HUES6 (cell line): ENCODE results near the gene BRCA2.

Experiments
- H3K27ac ChIP-seq: 2 replicates; pipeline ENCODE4 v1.7.0; 2013; ENCODE audit warnings: low read depth, mild to moderate bottlenecking, low read length, inconsistent platforms
- H3K27me3 ChIP-seq: 2 replicates; pipeline ENCODE4 v1.6.1; 2013; ENCODE audit warnings: low read length; ENCODE audit not compliant: control insufficient read depth, insufficient read depth
- H3K36me3 ChIP-seq: 2 replicates; pipeline ENCODE4 v1.6.1; 2013; ENCODE audit warnings: low read length; ENCODE audit not compliant: control insufficient read depth, insufficient read depth
- H3K4me1 ChIP-seq: 2 replicates; pipeline ENCODE4 v1.6.1; 2013; ENCODE audit warnings: low read length; ENCODE audit not compliant: control insufficient read depth, insufficient read depth
- H3K4me3 ChIP-seq: 2 replicates; pipeline ENCODE4 v1.5.1; 2013; ENCODE audit warnings: low read depth, low read length
- H3K9ac ChIP-seq: one replicate; pipeline ENCODE4 v1.6.1; 2013; ENCODE audit warnings: mild to moderate bottlenecking, low read length
- H3K9me3 ChIP-seq: 2 replicates; pipeline ENCODE4 v1.6.1; 2013; ENCODE audit warnings: low read depth, low read length; ENCODE audit not compliant: control insufficient read depth, insufficient read depth

Gene BRCA2, protein sequence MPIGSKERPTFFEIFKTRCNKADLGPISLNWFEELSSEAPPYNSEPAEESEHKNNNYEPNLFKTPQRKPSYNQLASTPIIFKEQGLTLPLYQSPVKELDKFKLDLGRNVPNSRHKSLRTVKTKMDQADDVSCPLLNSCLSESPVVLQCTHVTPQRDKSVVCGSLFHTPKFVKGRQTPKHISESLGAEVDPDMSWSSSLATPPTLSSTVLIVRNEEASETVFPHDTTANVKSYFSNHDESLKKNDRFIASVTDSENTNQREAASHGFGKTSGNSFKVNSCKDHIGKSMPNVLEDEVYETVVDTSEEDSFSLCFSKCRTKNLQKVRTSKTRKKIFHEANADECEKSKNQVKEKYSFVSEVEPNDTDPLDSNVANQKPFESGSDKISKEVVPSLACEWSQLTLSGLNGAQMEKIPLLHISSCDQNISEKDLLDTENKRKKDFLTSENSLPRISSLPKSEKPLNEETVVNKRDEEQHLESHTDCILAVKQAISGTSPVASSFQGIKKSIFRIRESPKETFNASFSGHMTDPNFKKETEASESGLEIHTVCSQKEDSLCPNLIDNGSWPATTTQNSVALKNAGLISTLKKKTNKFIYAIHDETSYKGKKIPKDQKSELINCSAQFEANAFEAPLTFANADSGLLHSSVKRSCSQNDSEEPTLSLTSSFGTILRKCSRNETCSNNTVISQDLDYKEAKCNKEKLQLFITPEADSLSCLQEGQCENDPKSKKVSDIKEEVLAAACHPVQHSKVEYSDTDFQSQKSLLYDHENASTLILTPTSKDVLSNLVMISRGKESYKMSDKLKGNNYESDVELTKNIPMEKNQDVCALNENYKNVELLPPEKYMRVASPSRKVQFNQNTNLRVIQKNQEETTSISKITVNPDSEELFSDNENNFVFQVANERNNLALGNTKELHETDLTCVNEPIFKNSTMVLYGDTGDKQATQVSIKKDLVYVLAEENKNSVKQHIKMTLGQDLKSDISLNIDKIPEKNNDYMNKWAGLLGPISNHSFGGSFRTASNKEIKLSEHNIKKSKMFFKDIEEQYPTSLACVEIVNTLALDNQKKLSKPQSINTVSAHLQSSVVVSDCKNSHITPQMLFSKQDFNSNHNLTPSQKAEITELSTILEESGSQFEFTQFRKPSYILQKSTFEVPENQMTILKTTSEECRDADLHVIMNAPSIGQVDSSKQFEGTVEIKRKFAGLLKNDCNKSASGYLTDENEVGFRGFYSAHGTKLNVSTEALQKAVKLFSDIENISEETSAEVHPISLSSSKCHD (N-terminal part only)

DNA sequence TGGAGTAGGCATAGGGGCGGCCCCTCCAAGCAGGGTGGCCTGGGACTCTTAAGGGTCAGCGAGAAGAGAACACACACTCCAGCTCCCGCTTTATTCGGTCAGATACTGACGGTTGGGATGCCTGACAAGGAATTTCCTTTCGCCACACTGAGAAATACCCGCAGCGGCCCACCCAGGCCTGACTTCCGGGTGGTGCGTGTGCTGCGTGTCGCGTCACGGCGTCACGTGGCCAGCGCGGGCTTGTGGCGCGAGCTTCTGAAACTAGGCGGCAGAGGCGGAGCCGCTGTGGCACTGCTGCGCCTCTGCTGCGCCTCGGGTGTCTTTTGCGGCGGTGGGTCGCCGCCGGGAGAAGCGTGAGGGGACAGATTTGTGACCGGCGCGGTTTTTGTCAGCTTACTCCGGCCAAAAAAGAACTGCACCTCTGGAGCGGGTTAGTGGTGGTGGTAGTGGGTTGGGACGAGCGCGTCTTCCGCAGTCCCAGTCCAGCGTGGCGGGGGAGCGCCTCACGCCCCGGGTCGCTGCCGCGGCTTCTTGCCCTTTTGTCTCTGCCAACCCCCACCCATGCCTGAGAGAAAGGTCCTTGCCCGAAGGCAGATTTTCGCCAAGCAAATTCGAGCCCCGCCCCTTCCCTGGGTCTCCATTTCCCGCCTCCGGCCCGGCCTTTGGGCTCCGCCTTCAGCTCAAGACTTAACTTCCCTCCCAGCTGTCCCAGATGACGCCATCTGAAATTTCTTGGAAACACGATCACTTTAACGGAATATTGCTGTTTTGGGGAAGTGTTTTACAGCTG is at the start of gene BRCA2, which contains the start of gene ZAR1L:
Gene BRCA2, plus strand, starts transcription at position 271 of the 790 bp plus-strand sequence. CDS start 953 bp downstream, outside the sequence.
Gene ZAR1L, minus strand, starts transcription at position 126 of the 790 bp plus-strand sequence. CDS start 3,438 bp downstream, outside the sequence.
- peaks cover 14% of the 10 kb centered on the region for H3K36me3 ChIP-seq

DNA sequence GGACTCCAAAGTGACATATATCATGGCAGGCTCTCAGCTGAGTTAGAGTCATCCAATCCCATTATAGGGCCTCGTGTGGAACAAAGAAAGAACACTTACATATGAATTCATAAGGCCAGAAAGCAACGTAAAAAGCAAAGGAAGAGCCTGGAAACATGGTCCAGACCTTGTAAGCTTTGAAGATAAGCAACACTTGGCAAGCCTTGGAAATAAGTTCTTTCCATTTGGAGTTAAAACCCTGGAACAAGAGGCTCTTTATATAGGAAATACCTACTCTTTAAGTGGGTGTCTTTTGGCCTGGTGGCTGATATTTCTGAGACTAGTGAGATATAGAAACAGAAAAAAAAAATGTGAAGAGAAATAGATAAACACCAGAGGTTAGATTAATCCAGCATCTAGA is 49.6 kb upstream of the BRCA2 start:
- H3K9me3 ChIP-seq: no peaks in the 10 kb centered on the region
- no peak overlapping the region for H3K9ac ChIP-seq
- no peak overlapping the region for H3K27ac ChIP-seq
- no peaks in the 10 kb centered on the region for H3K36me3 ChIP-seq
- H3K4me3 ChIP-seq: no peak overlapping the region
- H3K27me3 ChIP-seq: no peaks in the 10 kb centered on the region
- H3K4me1 ChIP-seq: no peaks in the 10 kb centered on the region

More for the DNA sequence above, at the start of gene BRCA2, which contains the start of gene ZAR1L:
- H3K4me3 ChIP-seq: peak within 1 kb of the TSS; percentile 74
- H3K27ac ChIP-seq: peak within 1 kb of the TSS; percentile 91
- H3K9ac ChIP-seq: peak within 1 kb of the TSS; percentile 96
- H3K27me3 ChIP-seq: no peaks in the 10 kb centered on the region
- H3K4me1 ChIP-seq: peaks cover 3% of the 10 kb centered on the region; the same call in 1 of the 2 replicates
- no peaks in the 10 kb centered on the region for H3K9me3 ChIP-seq

DNA sequence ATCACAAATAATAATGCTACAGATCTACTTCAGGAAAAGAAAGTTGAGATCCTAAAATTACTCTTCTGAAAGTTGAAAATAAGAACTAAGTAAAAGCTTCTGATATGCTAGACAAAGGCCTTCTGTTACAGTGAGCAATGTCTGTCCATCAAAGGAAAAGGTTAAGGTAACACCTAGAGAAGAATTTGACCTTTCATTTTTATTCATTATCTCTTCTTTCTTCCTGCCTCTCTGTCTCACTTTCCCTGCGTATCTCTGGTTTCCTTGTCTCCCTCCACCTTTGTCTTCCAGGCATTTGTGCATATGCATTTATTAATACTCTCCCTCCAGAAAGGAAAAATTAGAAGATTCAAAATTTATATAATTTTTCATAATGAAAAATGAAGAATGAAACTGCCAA is 49.2 kb upstream of the BRCA2 start:
- Histone ChIP-seq H3K36me3 (no peaks in the 10 kb centered on the region), H3K4me1 (no peaks in the 10 kb centered on the region), H3K9me3 (no peaks in the 10 kb centered on the region), H3K4me3 (no peak overlapping the region), H3K9ac (no peak overlapping the region), H3K27me3 (no peaks in the 10 kb centered on the region), H3K27ac (no peak overlapping the region)

DNA sequence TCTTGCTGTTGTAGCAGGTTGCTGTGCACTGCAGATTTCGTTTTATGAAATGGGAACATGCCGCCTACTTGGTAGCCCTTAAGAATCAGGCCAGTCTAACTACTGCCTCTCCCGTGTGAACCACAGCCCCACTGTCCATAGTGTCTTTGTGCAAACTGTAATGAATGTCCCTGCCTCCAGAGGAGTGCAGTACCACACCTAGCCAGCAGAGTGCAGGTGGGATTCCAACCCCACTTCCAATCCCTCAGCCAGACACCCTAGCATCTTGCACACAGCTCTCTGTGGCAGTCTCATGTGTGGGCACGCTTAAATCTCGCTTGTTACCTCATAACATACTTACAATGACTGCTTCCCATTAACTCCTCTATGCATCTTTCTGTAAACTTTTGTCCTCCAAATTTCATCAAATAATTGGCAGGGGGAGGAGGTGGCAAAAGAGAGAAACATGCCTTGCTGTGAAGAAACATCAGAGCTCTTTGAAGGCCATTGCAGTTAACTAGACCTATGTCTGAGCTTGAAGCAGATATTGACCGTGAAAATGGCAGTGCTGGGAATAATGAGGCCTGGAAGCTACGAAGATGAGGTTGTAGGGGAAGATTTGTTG is 47.4 kb upstream of the BRCA2 start:
- Histone ChIP-seq H3K27me3 (no peaks in the 10 kb centered on the region), H3K27ac (no peak overlapping the region), H3K36me3 (no peaks in the 10 kb centered on the region), H3K4me1 (no peaks in the 10 kb centered on the region), H3K9me3 (no peaks in the 10 kb centered on the region), H3K9ac (no peak overlapping the region), H3K4me3 (no peak overlapping the region)

DNA sequence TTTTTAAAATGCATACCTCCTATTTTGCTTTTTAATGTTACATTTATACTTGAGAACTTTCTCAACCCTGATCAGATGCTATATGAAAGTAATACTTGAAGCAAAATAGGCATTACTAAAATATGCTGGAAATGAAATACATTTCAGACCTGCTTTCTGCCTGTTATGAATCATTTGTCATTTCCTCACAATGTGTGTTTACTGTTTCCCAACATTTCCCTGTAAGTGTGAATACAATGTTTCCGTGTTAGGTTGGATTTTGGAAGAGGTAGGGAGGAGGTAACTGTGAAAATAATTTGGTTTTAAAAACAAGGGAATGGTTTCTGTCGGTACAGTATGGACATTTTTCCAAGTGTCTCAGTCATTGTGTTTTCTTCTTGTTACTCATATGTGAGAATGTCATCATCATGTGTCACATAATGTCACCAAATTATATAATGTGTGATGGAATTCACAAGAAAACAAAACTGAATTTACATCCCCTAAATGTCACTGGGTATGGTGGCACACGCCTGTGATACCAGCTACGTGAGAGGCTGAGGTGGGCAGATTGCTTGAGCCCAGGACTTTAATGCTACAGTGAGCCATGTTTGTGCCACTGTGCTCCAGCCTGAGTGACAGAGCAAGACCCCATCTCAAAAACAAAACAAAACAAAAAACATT is 43.2 kb upstream of the BRCA2 start:
- Histone ChIP-seq H3K9ac (no peak overlapping the region), H3K4me1 (no peaks in the 10 kb centered on the region), H3K27ac (no peak overlapping the region), H3K4me3 (no peak overlapping the region), H3K27me3 (no peaks in the 10 kb centered on the region), H3K9me3 (no peaks in the 10 kb centered on the region), H3K36me3 (no peaks in the 10 kb centered on the region)

DNA sequence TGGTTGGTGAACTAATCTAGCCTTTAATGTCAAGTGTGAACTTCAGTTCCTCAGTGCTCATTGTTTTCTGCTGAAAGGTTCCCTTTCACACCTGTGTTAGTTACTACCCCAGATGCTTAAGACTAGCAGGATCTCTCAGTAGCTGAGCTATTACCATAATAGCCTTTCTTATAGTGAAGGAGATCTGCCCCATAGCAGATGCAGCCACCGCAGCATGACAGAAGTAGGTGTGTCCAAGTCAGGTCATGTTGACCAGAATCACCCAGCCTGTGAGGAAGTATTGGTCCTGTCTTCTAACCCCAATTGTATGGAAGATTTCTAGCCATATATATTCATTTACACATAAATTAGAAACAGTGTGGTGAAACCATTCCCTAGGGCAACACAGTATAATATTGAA is 37.5 kb upstream of the BRCA2 start:
- Histone ChIP-seq H3K9ac (no peak overlapping the region), H3K9me3 (no peaks in the 10 kb centered on the region), H3K4me3 (no peak overlapping the region), H3K27ac (no peak overlapping the region), H3K4me1 (peaks cover 7% of the 10 kb centered on the region; the same call in 1 of the 2 replicates), H3K36me3 (no peaks in the 10 kb centered on the region), H3K27me3 (no peaks in the 10 kb centered on the region)

DNA sequence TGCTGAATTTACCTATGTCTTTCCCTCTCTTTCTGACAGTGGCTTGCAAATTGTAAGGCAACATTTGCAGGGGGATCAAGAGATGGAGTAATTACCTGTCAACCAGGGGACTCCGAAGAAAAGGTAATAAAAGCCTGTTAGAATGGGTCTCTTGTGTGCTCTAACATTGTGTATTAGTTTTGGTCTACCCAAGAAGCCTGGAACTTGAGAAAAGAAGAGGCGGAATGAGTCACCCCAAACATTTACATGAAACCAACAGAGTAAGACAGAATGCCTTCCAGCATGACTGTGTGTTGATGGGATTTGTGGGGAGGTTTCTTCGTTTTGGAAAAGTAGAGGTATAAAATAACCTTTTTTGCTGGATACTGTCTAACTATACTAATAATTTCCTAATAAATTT is 36.9 kb upstream of the BRCA2 start:
- no peak overlapping the region for H3K27ac ChIP-seq
- no peaks in the 10 kb centered on the region for H3K36me3 ChIP-seq
- H3K9ac ChIP-seq: no peak overlapping the region

DNA sequence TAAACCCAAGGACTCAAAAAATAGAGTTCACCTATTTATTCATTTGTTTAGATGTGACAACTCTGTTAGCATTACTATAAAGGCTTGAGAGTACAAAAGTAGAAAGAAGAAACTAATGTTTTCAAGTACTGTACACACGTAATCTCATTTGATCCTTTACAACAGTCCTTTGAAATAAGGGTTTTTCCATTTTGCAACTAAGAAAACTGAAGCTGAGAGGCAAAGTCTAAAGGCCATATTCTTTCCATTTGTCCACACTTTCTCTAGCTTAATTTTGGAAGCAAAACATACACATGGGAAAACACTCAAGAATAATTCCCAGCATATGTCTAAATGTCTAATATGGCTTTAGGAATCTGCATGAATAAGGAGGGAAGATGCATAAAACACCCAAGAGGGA is 34.2 kb upstream of the BRCA2 start:
- no peaks in the 10 kb centered on the region for H3K9me3 ChIP-seq
- no peak overlapping the region for H3K4me3 ChIP-seq
- no peaks in the 10 kb centered on the region for H3K27me3 ChIP-seq
- no peaks in the 10 kb centered on the region for H3K36me3 ChIP-seq
- no peak overlapping the region for H3K9ac ChIP-seq
- no peak overlapping the region for H3K27ac ChIP-seq
- peaks cover 7% of the 10 kb centered on the region; the same call in 1 of the 2 replicates for H3K4me1 ChIP-seq

More for the DNA sequence above, 36.9 kb upstream of the BRCA2 start:
- H3K27me3 ChIP-seq: no peaks in the 10 kb centered on the region
- no peaks in the 10 kb centered on the region for H3K9me3 ChIP-seq
- H3K4me1 ChIP-seq: peaks cover 7% of the 10 kb centered on the region; the same call in 1 of the 2 replicates
- H3K4me3 ChIP-seq: no peak overlapping the region

DNA sequence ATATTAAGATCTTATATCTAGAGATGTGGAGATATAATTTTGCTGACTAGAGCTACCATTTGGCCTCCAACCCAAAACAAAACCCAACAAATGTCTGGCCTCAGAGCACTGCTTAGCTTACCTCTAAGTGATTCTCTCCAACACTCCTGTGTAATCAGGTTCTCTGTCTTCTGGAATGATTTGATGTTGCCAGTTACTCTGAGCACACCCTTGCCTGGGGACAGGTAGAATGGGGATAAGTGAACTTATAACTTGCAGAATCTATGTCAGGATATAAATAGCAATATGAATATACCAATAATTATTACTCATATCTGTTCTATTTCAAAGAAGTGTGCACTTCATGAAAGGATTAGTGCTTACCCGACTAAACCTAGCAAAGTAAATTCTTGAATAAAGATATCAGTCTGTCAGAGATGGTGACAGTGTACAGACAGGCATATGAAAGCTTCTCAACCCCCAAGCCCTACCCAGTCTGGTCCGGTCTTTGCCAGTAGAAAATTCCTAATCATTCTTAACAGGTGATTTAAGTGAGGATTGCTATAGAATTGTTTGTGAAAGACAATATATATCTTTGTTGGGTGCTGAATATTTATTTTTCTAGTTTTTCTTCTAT is 33.1 kb upstream of the BRCA2 start:
- Histone ChIP-seq H3K4me3 (no peak overlapping the region), H3K9ac (no peak overlapping the region)

More for the DNA sequence above, 33.1 kb upstream of the BRCA2 start:
- Histone ChIP-seq H3K27ac (no peak overlapping the region), H3K4me1 (peaks cover 7% of the 10 kb centered on the region; the same call in 1 of the 2 replicates), H3K36me3 (no peaks in the 10 kb centered on the region), H3K27me3 (no peaks in the 10 kb centered on the region), H3K9me3 (no peaks in the 10 kb centered on the region)
